Dermis blood vessel endothelial cell (primary cell): ENCODE results near the gene MBTPS1. TPM values are rescaled to one million over a fixed set of nuclear protein-coding genes. Genes with fewer than 3 reads are reported as not detected.

Experiments used
- DNase-seq: peaks from one replicate; pipeline ENCODE4 v3.0.0; 2010
- total RNA-seq: library from RNA; depleted of rRNA; stranded (reverse); fragments of >200 nt; gene quantifications from 2 replicates; pipeline ENCODE4 v1.2.3, GENCODE V29; 2014

MBTPS1 gene
- total RNA-seq = 120 and 138 TPM in 2 replicates

GRCh38 chr16:84116720-84117493, at the start of gene MBTPS1:
Gene MBTPS1, minus strand, starts transcription at chr16:84116942. Its CDS starts 15,159 bp downstream, at chr16:84101783.
- peak; percentile 99 for DNase-seq

GRCh38 chr16:84165746-84166145, 49.0 kb upstream of the MBTPS1 start:
- DNase-seq = no peak

GRCh38 chr16:84161801-84162200, 45.1 kb upstream of the MBTPS1 start:
- no peak for DNase-seq

GRCh38 chr16:84161037-84161436, 44.3 kb upstream of the MBTPS1 start:
- no peak for DNase-seq

- no peak for DNase-seq
These were observed 43.1 kb upstream of the MBTPS1 start for GRCh38 chr16:84159800-84160199.

GRCh38 chr16:84159007-84159406, 42.3 kb upstream of the MBTPS1 start:
- DNase-seq = no peak

- DNase-seq = no peak
These were observed 39.6 kb upstream of the MBTPS1 start for GRCh38 chr16:84156342-84156784.

- DNase-seq = no peak
These were observed 39.0 kb upstream of the MBTPS1 start for GRCh38 chr16:84155771-84156170.

GRCh38 chr16:84155226-84155625, 38.5 kb upstream of the MBTPS1 start:
- no peak for DNase-seq

GRCh38 chr16:84153660-84154214, 37.0 kb upstream of the MBTPS1 start:
- DNase-seq = no peak

GRCh38 chr16:84150926-84151325, 34.2 kb upstream of the MBTPS1 start:
- no peak for DNase-seq

GRCh38 chr16:84144859-84145639, 28.3 kb upstream of the MBTPS1 start, which contains the start of the genes DNAAF1 and HSDL1:
Gene DNAAF1, plus strand, starts transcription at chr16:84145308. Its CDS starts 133 bp downstream, at chr16:84145441.
Gene HSDL1, minus strand, starts transcription at chr16:84145177. Its CDS starts 13,856 bp downstream, at chr16:84131321.
- DNase-seq = peak; percentile 92

- DNase-seq = peak; percentile 49
These were observed 27.6 kb upstream of the MBTPS1 start for GRCh38 chr16:84144209-84144858.

- DNase-seq = peak; percentile 20
These were observed 27.1 kb upstream of the MBTPS1 start for GRCh38 chr16:84143784-84144199.

- no peak for DNase-seq
These were observed 26.3 kb upstream of the MBTPS1 start for GRCh38 chr16:84143081-84143480.

GRCh38 chr16:84141143-84141670, 24.5 kb upstream of the MBTPS1 start:
- peak; percentile 14 for DNase-seq

GRCh38 chr16:84139628-84140258, 23.0 kb upstream of the MBTPS1 start:
- no peak for DNase-seq

GRCh38 chr16:84138824-84139627, 22.3 kb upstream of the MBTPS1 start:
- DNase-seq = peak; percentile 52

- DNase-seq = no peak
These were observed 21.7 kb upstream of the MBTPS1 start for GRCh38 chr16:84138500-84138823.

GRCh38 chr16:84137769-84138357, 21.1 kb upstream of the MBTPS1 start:
- no peak for DNase-seq

- no peak for DNase-seq
These were observed 20.5 kb upstream of the MBTPS1 start for GRCh38 chr16:84137287-84137686.
